ENCODE data around the gene FHDC1.

The FHDC1 gene

DNA sequence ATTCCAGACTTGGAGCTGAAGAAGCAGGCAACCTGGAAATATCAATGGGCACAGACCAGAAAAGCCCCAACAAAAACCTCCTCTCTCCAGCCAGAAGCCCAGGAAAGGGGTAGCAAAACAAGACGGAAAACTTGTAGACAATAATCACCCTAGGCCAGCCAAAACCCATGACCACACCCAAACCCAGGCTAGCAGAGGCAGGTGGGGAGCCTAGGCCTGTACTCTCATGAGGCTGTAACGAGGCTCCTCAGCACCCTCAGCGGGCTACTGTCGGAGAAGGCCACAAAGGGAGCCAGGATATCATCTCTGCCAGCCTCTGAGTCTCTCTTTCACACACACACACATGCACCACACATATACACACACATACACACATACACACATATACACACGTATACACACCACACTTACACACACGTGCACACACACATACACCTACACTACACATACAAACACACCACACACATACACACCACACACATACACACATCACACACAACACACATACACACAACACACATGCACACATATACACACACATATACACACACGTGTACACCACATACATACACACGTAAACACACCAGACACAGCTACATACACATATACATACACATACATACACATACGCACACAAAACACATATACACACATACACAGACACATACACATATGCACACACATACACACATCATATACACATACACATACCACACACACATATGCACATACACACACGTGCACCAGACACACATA lies 90.6 kb downstream of the FHDC1 start:
- H3K27me3 ChIP-seq (ENCODE audit: control insufficient read depth, insufficient read depth, low read length, poor library complexity, severe bottlenecking) = no peaks in the 10 kb centered on the region
- 79 to 83% methylated on average over 10 of the region's 10 CpGs for WGBS, 2 experiments

DNA sequence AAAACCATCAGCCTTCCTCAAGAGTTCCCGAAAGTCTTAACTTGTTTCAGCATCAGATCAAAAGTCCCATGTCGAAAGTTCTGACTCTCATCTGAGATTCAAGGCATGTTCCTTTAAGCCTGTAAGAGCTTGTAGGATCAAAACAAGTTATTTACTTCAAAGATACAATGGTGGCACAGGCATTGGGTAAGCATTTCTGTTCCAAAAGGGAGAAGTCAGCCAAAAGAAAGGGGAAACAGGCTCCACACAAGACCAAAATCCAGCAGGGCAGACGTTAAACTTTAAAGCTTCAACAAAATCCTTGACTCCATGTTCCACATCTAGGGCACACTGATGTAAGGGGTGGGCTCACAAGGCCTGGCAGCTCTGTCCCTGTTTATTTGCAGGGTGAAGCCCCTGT lies 91.7 kb downstream of the FHDC1 start:
- Histone ChIP-seq H3K27ac (ENCODE audit: insufficient read depth, low read depth, low read length, poor library complexity, severe bottlenecking) (no peak overlapping the region), H3K36me3 (ENCODE audit: control insufficient read depth, insufficient read depth, low read length) (no peaks in the 10 kb centered on the region), H3K4me3 (ENCODE audit: insufficient read depth, low read depth, low read length) (no peak overlapping the region), H3K9me3 (ENCODE audit: control insufficient read depth, low read length) (no peaks in the 10 kb centered on the region), H3K4me1 (ENCODE audit: control insufficient read depth, insufficient read depth, low read length) (no peaks in the 10 kb centered on the region), H3K27me3 (ENCODE audit: control insufficient read depth, insufficient read depth, low read length, poor library complexity, severe bottlenecking) (no peaks in the 10 kb centered on the region)
- 57 to 60% methylated on average over 3 of the region's 3 CpGs for WGBS, 2 experiments

More for the DNA sequence above, 90.6 kb downstream of the FHDC1 start:
- no peak overlapping the region for H3K4me3 ChIP-seq (ENCODE audit: insufficient read depth, low read depth, low read length)
- no peaks in the 10 kb centered on the region for H3K36me3 ChIP-seq (ENCODE audit: control insufficient read depth, insufficient read depth, low read length)
- H3K27ac ChIP-seq (ENCODE audit: insufficient read depth, low read depth, low read length, poor library complexity, severe bottlenecking) = no peak overlapping the region
- no peaks in the 10 kb centered on the region for H3K4me1 ChIP-seq (ENCODE audit: control insufficient read depth, insufficient read depth, low read length)
- H3K9me3 ChIP-seq (ENCODE audit: control insufficient read depth, low read length) = no peaks in the 10 kb centered on the region

DNA sequence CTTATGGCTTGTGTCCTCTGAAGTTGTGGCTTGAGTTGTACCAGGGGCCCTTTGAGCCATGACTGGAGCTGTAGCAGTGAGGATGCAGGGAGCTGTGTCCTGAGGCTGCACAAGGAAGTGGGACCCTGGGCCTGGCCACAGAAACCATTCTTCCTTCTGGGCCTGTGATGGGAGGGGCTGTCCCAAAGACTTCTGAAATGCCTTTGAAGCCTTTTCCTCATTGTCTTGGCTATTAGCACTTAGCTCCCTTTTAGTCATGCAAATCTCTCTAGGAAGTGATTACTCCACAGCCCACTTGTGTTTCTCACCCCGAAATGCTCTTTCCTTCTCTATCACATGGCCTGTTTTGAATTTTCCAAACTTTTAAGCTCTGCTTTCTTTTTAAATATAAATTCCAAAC lies 92.4 kb downstream of the FHDC1 start:
- H3K9me3 ChIP-seq (ENCODE audit: control insufficient read depth, low read length) = no peaks in the 10 kb centered on the region
- H3K4me1 ChIP-seq (ENCODE audit: control insufficient read depth, insufficient read depth, low read length) = peaks cover 3% of the 10 kb centered on the region
- H3K27ac ChIP-seq (ENCODE audit: insufficient read depth, low read depth, low read length, poor library complexity, severe bottlenecking) = no peak overlapping the region
- WGBS, 2 experiments = 44 to 53% methylated on average over 1 of the region's 1 CpG
- H3K4me3 ChIP-seq (ENCODE audit: insufficient read depth, low read depth, low read length) = no peak overlapping the region
- H3K36me3 ChIP-seq (ENCODE audit: control insufficient read depth, insufficient read depth, low read length) = no peaks in the 10 kb centered on the region
- no peaks in the 10 kb centered on the region for H3K27me3 ChIP-seq (ENCODE audit: control insufficient read depth, insufficient read depth, low read length, poor library complexity, severe bottlenecking)
